Stimulated activated CD4-positive, alpha-beta T cell treated with anti-CD3 and anti-CD28 coated beads, Interleukin-4, amount 100 ng/mL, for 1 hour (primary cell): ENCODE results near the gene ANO6.

Source experiments
- DNase-seq: peaks from one replicate; pipeline ENCODE4 v3.0.0-alpha.2; 2020

Gene ANO6

GRCh38 chr12:45473636-45474035 is 257.7 kb downstream of the ANO6 start:
- no peak for DNase-seq

- no peak for DNase-seq
Observed at GRCh38 chr12:45475594-45475993, 259.7 kb downstream of the ANO6 start.

- no peak for DNase-seq
Observed at GRCh38 chr12:45477526-45477925, 261.6 kb downstream of the ANO6 start.

- DNase-seq, result no peak
Observed at GRCh38 chr12:45478931-45479330, 263.0 kb downstream of the ANO6 start.

GRCh38 chr12:45481746-45482145 is 265.9 kb downstream of the ANO6 start:
- DNase-seq, result no peak

GRCh38 chr12:45483571-45483970 is 267.7 kb downstream of the ANO6 start:
- DNase-seq, result no peak
